B cell (primary cell): ENCODE measurements around the gene CHD6.

Source experiments
- CTCF ChIP-seq: fragments of 200-600 bp; IDR thresholded peaks from one replicate; pipeline ENCODE4 v1.8.0; 2022; ENCODE audit warnings: antibody characterized with exemption, mild to moderate bottlenecking
- EZH2 ChIP-seq: IDR thresholded peaks from 2 replicates; pipeline ENCODE4 v1.6.1; 2012; ENCODE audit warnings: borderline replicate concordance, low read depth, mild to moderate bottlenecking, moderate library complexity, low read length; ENCODE audit not compliant: insufficient read depth, poor library complexity, severe bottlenecking

- no peak for TF ChIP-seq CTCF
- no peak for TF ChIP-seq EZH2
These were observed 84.5 kb downstream of the CHD6 start for GRCh38 chr20:41533537-41534136.
